GM12892 (cell line): ENCODE measurements around the gene SVOPL.

Source experiments
- DNase-seq: peaks from one replicate; pipeline ENCODE4 v3.0.0; 2011; ENCODE audit not compliant: insufficient read length
- FAIRE-seq: peaks from 2 replicates; lab custom pipeline; 2011; peaks lifted over from hg19 to GRCh38; lab: Jason Lieb, UNC
- POLR2A ChIP-seq: IDR thresholded peaks from 2 replicates; pipeline ENCODE4 v1.6.1; 2011; ENCODE audit warnings: low read depth, low read length, control low read depth
- POLR2AphosphoS5 ChIP-seq: IDR thresholded peaks from 2 replicates; pipeline ENCODE4 v1.6.1; 2011; ENCODE audit warnings: low read depth, low read length, control low read depth
- TAF1 ChIP-seq: IDR thresholded peaks from 2 replicates; pipeline ENCODE4 v1.6.1; 2011; ENCODE audit warnings: low read depth, mild to moderate bottlenecking, control low read depth, low read length, borderline replicate concordance

SVOPL gene

DNA sequence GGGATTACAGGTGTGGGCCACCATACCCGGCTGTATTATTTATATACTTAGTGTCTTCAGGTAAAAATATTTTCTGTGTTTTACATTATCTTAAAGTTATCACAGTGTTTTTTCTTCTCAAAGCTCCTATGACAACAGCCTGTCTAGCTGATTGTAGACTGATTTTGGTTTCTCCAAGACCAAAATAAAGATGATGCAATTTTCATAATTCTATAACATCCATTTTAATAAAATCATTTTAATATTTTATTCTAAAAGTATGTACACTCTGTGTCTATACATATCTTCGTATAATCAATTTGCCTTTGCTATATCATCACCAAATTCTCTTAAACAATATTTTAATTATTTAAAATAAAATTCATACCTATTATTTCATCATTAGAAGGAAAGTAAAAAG, 132.5 kb downstream of the SVOPL start:
- FAIRE-seq: no peak
- TF ChIP-seq TAF1 (no peak), POLR2A (no peak), POLR2AphosphoS5 (no peak)
- no peak for DNase-seq

DNA sequence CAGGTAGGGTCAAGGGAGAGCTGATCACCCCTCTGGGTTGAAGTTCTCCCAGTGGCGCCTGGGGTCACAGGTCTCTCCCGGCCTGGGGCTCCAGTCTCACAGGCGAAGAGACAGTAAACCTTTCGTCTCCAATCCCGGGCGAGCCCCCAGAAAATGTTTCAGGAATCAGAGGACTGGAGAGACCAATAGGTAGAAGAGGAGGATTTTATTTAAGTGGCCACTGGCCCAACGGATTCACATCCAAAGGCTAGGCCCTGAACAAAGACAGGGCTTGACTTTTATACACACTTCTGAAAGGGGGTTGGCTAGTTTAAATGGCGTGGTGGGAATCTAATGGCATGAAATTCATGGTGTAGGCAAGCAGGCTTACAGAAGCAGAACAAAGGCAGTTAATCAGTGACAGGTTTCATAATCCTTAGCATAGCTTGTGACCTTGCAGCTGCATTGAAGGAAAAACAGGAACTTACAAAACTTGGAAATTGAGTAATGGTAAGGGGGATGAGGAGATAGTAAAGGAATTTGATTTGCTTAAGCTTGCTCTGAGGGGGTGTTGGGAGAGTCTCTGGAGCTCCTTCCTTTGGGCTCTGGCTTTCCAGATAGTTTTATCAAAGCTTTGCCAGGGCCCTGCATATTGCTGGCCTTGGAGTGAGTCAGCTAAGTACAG, 135.6 kb downstream of the SVOPL start:
- TF ChIP-seq POLR2A: no peak
- TF ChIP-seq POLR2AphosphoS5: no peak
- no peak for TF ChIP-seq TAF1
- no peak for DNase-seq
- peak; percentile 9 for FAIRE-seq

DNA sequence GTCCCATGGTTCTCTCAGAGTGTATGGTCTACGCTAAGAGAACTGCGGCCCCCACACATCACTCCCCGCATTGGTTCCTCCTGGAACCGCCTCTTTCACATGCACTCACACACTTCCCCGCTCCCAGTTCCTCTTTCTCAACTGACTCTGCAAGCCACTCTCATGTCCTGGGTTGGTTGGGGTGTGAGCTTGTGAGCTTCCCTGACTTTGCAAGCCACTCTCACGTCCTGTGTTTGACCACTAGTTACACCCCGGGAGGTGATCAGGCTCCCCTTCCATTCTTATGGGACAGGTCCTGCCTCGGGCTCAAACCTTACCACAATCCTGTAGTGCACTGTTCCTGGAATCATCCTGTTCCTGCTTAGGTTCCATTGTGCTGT, 136.1 kb downstream of the SVOPL start:
- TF ChIP-seq POLR2A (no peak), POLR2AphosphoS5 (no peak), TAF1 (no peak)
- FAIRE-seq: no peak
- DNase-seq: no peak

DNA sequence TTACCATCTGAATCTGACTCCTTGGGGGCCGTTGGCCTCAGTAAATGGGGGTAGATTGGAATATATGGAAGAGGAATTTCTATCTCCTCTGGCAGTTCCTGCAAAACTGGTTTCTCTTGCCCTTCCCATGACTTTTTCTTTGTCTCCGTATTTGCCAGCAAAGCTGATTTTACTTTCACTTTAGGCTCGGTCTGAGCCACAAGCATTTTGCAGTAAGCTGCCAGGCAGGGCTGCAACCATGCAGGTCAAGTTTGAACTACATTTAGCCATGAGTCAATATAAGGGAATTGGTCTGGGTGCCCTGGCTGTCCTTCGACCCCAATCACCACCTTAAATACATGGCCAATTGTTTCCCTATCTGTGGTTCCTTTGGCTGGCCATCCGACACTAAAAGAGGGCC, 136.8 kb downstream of the SVOPL start:
- no peak for TF ChIP-seq TAF1
- no peak for TF ChIP-seq POLR2A
- no peak for TF ChIP-seq POLR2AphosphoS5
- FAIRE-seq (no peak), DNase-seq (no peak)

DNA sequence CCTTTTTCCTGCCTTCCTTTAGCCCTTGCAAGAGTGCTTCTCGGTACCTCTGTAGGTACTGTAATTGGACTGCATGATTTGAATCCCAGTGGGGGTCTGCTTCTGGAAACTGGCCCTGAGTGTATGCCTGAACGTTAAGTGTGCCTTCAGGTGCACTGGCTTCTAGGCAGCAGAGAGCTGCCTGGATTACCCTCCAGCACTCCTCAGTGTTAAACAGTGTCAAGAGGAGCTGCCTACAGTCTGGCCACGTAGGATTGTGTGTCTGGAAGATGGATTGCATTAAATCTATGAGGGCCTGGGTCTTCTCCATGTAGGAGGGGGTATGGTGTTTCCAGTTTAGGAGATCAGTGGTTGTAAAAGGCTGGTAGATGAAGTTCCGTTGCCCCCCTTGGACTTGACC, 137.4 kb downstream of the SVOPL start:
- DNase-seq (no peak), FAIRE-seq (no peak)
- no peak for TF ChIP-seq POLR2A
- TF ChIP-seq TAF1: no peak
- TF ChIP-seq POLR2AphosphoS5: no peak

DNA sequence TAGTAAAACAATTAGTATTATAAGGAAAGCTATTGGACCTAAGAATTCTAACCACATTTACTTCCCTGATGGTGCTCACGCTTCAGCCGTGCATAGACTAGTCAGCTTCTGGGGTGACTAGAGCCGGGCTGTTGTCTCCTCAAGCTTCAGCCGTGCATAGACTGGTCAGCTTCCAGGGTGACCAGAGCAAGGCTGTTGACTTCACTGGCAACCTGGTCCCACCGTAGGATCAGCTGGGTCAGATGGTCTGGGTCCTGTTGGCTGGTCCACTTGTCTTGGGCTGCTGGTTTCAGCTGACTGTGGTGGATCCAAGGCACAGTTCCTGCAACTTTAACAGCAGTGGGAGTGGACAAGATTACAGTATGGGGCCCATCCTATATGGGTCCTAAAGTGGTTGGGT, 141.7 kb downstream of the SVOPL start:
- FAIRE-seq (no peak), DNase-seq (no peak)
- TF ChIP-seq TAF1 (no peak), POLR2A (no peak), POLR2AphosphoS5 (no peak)

DNA sequence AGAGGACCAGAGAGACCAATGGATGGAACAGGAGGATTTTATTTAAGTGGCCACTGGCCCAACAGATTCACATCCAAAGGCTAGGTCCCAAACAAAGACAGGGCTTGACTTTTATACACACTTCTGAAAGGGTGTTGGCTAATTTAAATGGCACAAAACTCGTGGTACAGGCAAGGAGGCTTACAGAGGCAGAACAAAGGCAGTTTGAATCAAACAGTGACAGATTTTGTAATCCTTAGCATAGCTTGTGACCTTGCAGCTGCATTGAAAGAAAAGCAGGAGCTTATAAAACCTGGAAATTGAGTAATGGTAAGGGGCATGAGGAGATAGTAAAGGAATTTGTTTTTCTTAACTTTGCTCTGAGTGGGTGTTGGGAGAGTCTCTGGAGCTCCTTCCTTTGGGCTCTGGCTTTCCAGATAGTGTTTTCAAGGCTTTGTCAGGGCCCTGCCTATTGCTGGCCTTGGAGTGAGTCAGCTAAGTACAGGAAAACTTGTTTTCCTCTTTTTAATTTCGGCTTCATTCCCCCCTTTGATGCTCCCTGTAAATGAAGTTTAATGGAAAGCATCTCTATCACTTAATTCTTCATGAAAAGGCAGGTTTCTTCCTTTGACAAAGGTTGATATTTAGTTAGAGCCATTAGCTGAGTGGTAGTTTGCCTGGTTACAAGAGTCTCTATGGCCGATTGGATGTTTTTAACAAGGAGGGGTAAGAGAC, 144.2 kb downstream of the SVOPL start:
- DNase-seq: no peak
- TF ChIP-seq POLR2A (no peak), TAF1 (no peak), POLR2AphosphoS5 (no peak)
- FAIRE-seq: no peak

DNA sequence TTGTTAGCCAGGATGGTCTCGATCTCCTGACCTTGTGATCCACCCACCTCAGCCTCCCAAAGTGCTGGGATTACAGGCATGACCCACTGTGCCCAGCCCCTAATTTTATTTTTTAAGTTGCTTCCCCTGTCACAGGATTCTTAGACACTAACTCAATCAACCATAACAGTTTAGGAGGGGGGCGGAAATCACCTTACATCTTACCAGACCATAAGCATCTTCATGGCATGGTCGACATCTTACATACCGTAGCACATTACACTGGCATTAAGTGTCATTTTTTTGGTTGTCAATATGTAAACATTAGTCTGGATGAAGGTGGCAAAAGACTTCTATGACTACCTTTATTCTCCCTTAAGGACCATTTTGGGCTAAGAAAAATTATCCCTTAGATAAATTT, 145.5 kb downstream of the SVOPL start:
- DNase-seq (no peak), FAIRE-seq (no peak)
- TF ChIP-seq POLR2AphosphoS5: no peak
- no peak for TF ChIP-seq POLR2A
- no peak for TF ChIP-seq TAF1

DNA sequence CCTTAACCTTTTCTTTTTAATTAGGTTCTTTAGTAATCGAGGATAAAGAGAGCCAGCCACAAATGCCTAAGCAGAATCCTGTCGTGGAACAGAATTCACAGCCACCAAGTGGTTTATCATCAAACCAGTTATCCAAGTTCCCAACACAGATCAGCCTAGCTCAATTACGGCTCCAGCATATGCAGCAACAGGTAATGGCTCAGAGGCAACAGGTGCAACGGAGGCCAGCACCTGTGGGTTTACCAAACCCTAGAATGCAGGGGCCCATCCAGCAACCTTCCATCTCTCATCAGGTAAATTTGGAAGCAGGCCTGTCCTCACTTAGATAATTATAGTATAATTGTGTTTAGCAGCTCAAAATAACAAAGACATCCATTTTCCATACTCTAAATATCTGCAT, 146.5 kb downstream of the SVOPL start:
- DNase-seq (no peak), FAIRE-seq (no peak)
- TF ChIP-seq POLR2A (no peak), TAF1 (no peak)

DNA sequence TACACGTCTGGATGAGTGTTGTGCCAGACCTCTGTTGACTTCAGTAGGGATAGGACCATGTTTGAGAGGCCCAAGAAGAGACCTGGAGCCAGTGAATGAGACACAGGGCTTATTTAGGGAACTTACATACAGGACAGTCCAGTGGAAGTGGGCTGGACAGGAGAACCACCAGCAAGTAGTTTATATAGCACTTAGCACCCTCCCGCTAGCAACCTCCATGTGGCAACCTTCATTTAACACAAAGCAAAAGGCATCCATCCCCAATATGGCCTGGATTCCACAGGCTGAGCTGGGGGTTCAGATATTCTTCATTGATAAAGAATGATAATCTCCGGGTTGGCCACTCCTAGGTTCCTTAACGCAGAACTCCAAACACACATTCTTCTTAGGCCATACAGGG, 147.4 kb downstream of the SVOPL start:
- TF ChIP-seq POLR2AphosphoS5: no peak
- no peak for TF ChIP-seq TAF1
- no peak for TF ChIP-seq POLR2A
- FAIRE-seq (no peak), DNase-seq (no peak)

DNA sequence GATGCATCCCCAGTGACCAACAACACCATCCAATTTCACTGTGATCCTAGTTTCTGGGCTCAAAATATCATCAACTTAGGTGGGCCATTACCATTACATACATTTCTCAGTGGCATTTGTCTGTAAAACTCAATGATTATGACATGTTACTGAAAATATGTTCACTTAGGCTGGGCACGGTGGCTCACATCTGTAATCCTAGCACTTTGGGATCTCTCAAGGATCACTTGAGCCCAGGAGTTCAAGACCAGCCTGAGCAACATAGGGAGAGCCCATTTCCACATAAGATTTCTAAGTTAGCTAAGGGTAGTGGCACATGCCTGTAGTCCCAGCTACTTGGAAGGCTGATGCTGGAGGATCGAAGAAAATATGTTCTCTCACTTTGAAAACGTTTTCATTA, 150.1 kb downstream of the SVOPL start:
- FAIRE-seq (no peak), DNase-seq (no peak)
- TF ChIP-seq POLR2AphosphoS5 (no peak), POLR2A (no peak), TAF1 (no peak)

DNA sequence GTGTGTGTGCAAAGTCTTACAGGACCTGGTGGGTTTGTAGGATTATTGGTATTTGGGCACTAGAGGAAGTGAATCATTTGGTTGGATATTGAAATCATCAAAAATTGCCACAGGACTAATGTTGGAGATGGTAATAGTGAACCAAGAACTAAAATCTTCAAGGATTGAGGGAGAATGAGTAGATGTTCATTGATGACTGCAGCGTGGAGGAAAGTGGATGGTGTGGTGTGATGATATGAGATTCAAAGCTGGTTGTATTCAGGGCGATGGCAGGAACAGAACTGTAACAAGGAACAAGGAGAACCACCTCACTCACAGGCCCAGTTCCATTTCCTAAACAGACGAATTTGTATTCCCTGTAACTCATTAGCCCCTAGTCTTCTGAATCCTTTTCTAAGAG, 150.8 kb downstream of the SVOPL start:
- no peak for FAIRE-seq
- TF ChIP-seq TAF1 (no peak), POLR2AphosphoS5 (no peak), POLR2A (no peak)
- no peak for DNase-seq

DNA sequence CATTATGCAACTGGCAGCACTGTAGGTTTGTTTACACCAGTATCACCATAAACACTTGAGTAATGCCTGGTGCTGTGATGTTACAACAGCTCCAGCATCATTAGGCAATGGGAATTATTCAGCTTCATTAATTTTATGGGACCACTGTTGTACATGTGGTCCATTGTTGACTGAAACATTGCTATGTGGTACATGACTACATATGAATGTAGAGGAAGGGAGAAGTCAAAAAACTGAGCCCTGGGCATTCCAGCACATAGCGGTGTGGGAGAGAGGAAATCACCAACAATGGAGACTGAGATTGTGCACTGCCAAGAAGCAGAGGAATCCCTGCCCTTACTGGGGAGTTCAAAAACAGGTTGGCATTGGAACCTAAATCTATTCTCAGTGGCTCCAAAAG, 152.1 kb downstream of the SVOPL start:
- no peak for DNase-seq
- FAIRE-seq: no peak
- TF ChIP-seq POLR2AphosphoS5 (no peak), TAF1 (no peak), POLR2A (no peak)
